ENCODE measurements around the gene ERVW-1. TPM values are rescaled to one million over a fixed set of nuclear protein-coding genes. Genes with fewer than 3 reads are reported as not detected.

The ERVW-1 gene
- total and polyA plus RNA-seq, 2 of the 13 experiments (the other 11 are each of a cell fraction or from before 2014, with no cell fraction given): not detected

GRCh38 chr7:92447345-92448204 is 30.2 kb downstream of the ERVW-1 start, which contains the start of gene GATAD1 (continued):
- no peak for TF ChIP-seq ZNF660 (CRISPR knock-in tag; IDR thresholded peaks at IDR 0.05; ENCODE audit: borderline replicate concordance, low read depth)
- no peak for TF ChIP-seq TRIM24 (CRISPR knock-in tag; IDR thresholded peaks at IDR 0.05)
- no peak for TF ChIP-seq DNMT1 (CRISPR knock-in tag; IDR thresholded peaks at IDR 0.05)
- no peak for TF ChIP-seq SMARCC2 (IDR thresholded peaks at IDR 0.05)
- TF ChIP-seq KDM3A (CRISPR knock-in tag; IDR thresholded peaks at IDR 0.05; ENCODE audit: low read depth): peak; percentile 64; the same call in 1 of the 2 replicates
- TF ChIP-seq PAWR (CRISPR knock-in tag; IDR thresholded peaks at IDR 0.05; ENCODE audit: borderline replicate concordance): no peak
- no peak for TF ChIP-seq SIN3B (IDR thresholded peaks at IDR 0.05; ENCODE audit: low read length)
- TF ChIP-seq, protein P1, sequence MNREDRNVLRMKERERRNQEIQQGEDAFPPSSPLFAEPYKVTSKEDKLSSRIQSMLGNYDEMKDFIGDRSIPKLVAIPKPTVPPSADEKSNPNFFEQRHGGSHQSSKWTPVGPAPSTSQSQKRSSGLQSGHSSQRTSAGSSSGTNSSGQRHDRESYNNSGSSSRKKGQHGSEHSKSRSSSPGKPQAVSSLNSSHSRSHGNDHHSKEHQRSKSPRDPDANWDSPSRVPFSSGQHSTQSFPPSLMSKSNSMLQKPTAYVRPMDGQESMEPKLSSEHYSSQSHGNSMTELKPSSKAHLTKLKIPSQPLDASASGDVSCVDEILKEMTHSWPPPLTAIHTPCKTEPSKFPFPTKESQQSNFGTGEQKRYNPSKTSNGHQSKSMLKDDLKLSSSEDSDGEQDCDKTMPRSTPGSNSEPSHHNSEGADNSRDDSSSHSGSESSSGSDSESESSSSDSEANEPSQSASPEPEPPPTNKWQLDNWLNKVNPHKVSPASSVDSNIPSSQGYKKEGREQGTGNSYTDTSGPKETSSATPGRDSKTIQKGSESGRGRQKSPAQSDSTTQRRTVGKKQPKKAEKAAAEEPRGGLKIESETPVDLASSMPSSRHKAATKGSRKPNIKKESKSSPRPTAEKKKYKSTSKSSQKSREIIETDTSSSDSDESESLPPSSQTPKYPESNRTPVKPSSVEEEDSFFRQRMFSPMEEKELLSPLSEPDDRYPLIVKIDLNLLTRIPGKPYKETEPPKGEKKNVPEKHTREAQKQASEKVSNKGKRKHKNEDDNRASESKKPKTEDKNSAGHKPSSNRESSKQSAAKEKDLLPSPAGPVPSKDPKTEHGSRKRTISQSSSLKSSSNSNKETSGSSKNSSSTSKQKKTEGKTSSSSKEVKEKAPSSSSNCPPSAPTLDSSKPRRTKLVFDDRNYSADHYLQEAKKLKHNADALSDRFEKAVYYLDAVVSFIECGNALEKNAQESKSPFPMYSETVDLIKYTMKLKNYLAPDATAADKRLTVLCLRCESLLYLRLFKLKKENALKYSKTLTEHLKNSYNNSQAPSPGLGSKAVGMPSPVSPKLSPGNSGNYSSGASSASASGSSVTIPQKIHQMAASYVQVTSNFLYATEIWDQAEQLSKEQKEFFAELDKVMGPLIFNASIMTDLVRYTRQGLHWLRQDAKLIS (CRISPR knock-in tag; IDR thresholded peaks at IDR 0.05): no peak
- TF ChIP-seq ASH2L (IDR thresholded peaks at IDR 0.05; ENCODE audit: insufficient read length, low read depth, low read length): no peak
- peak; percentile 48; the same call in 1 of the 2 replicates for TF ChIP-seq ZSCAN5A (CRISPR knock-in tag; IDR thresholded peaks at IDR 0.05; ENCODE audit: borderline replicate concordance)
- peak; percentile 33; the same call in 1 of the 2 replicates for TF ChIP-seq ZNF770 (CRISPR knock-in tag; IDR thresholded peaks at IDR 0.05)
- no peak; the same call in 1 of the 2 replicates for TF ChIP-seq ZNF30 (CRISPR knock-in tag; IDR thresholded peaks at IDR 0.05)
- TF ChIP-seq MTF1 (CRISPR knock-in tag; IDR thresholded peaks at IDR 0.05): 0 out of 2 replicates have a peak, but pooled peaks have one; percentile 48
- TF ChIP-seq ZNF850 (CRISPR knock-in tag; conservative IDR thresholded peaks at IDR 0.05): no peak
- peak; percentile 93 for TF ChIP-seq TFE3 (CRISPR knock-in tag; IDR thresholded peaks at IDR 0.05)
- TF ChIP-seq ZKSCAN8 (CRISPR knock-in tag; IDR thresholded peaks at IDR 0.05; ENCODE audit: borderline replicate concordance): no peak
